ENCODE measurements around the gene NCAM1.
"Not testable (repeated sequence)": the region's sequence is repeated elsewhere in the genome, so short reads cannot be mapped to it uniquely, and the experiment has no call there.

NCAM1 gene

DNA sequence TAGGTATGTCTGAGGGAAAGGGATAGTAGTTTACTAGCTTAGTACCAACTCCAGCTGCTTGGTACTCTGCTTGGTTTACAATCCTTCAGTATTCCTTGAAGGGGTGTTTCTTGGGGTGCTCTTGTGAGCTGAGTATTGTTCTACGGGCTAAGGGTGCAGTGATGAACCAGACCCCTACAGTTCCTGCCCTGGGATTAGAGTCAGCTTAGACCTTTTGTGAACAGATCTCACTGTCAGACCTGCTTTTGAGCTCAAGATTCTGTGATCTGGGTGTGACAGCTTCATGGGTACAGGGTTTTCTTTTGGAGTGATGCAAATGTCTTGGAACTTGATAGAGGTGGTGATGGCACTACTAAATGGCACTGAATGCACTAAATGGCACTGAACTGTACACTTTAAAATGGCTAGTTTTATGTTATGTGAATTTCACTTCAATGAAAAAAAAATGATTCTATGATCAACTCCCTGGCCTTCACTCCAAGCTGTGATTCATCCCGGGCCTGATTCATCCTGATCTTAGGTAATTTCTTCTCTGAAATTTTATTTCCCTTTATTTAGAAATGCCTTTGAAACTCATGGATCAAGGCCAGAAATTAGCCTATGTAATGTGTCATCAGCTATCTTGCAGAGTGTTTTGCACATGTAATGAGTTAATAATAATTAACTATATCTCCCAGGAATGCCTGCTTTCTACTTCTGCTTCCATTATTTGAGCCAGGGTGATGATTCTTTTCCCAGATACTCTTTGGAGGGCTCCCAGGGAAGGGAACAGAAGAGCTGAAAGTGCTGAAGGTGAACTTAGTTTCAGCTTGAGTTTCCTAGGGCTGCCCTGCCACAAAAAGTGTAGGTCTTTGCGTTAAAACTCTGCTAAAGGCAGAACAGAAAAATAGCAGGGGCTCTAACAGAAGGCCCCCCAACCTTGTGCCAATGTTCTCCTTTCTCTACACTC lies 87.9 kb downstream of the NCAM1 start:
- Histone ChIP-seq H3K27ac (replicated peaks; ENCODE audit: low read length) (no peak overlapping the region), H2BK5ac (ENCODE audit: low read length) (no peak overlapping the region), H3K4me2 (ENCODE audit: insufficient read depth, low read length, poor library complexity, severe bottlenecking) (no peak overlapping the region), H3K36me3 (replicated peaks in 1 of 2; ENCODE audit: control insufficient read depth in 2 of 2, insufficient read depth in 2 of 2, low read length in 2 of 2) (no peaks in the 10 kb centered on the region), H3K9me3 (replicated peaks in 1 of 2; ENCODE audit: control insufficient read depth in 2 of 2, insufficient read depth in 1 of 2, low read depth in 1 of 2, low read length in 2 of 2) (no peaks in the 10 kb centered on the region), H3K4me3 (ENCODE audit: low read length in 2 of 2) (no peak overlapping the region), H3K14ac (ENCODE audit: low read length) (no peak overlapping the region), H4K91ac (ENCODE audit: low read depth, low read length, poor library complexity) (no peak overlapping the region), H3K23ac (ENCODE audit: low read depth, low read length, poor library complexity) (no peak overlapping the region), H3K79me1 (ENCODE audit: low read depth, low read length) (no peaks in the 10 kb centered on the region), H3K4ac (ENCODE audit: low read length) (no peak overlapping the region), H3K27me3 (ENCODE audit: control insufficient read depth in 3 of 3, insufficient read depth in 3 of 3, low read depth in 1 of 3, low read length in 3 of 3) (no peaks in the 10 kb centered on the region), H4K8ac (ENCODE audit: low read depth, low read length) (no peak overlapping the region), H2BK120ac (ENCODE audit: low read depth, low read length) (no peak overlapping the region), H3K9ac (ENCODE audit: low read depth, low read length, poor library complexity) (no peak overlapping the region), H2AFZ (ENCODE audit: low read length) (no peak overlapping the region), H2AK5ac (ENCODE audit: low read depth, low read length) (no peak overlapping the region), H2BK15ac (ENCODE audit: low read length) (no peak overlapping the region), H3K4me1 (ENCODE audit: control insufficient read depth in 2 of 2, insufficient read depth in 1 of 2, low read depth in 1 of 2, low read length in 2 of 2) (no peaks in the 10 kb centered on the region), H3K18ac (ENCODE audit: low read length) (no peak overlapping the region), H2BK12ac (ENCODE audit: low read length) (no peak overlapping the region)
- no peak for DNase-seq (ENCODE audit: low spot score)
- no CpG with 5 or more reads among the region's 3 CpGs for WGBS, 2 donors (ENCODE audit: extremely low coverage in 2 of 2, insufficient read length in 2 of 2, insufficient replicate concordance in 1 of 2)

DNA sequence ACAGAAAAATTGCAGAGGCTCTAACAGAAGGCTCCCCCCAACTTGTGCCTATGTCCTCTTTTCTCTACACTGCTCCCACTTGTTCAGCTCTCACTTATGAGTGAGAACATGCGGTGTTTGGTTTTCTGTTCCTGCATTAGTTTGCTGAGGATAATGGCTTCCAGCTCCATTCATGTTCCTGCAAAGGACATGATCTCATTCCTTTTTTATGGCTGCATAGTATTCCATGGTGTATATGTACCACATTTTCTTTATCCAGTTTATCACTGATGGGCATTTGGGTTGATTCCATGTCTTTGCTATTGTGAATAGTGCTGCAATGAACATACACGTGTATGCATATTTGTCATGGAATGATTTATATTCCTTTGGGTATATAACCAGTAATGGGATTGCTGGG lies 91.8 kb downstream of the NCAM1 start:
- H3K4me2 ChIP-seq (ENCODE audit: insufficient read depth, low read length, poor library complexity, severe bottlenecking); H3K14ac ChIP-seq (ENCODE audit: low read length); H4K8ac ChIP-seq (ENCODE audit: low read depth, low read length); H3K27me3 ChIP-seq (ENCODE audit: control insufficient read depth in 3 of 3, insufficient read depth in 3 of 3, low read depth in 1 of 3, low read length in 3 of 3); H3K18ac ChIP-seq (ENCODE audit: low read length); H3K27ac ChIP-seq (replicated peaks; ENCODE audit: low read length); DNase-seq (ENCODE audit: low spot score); H3K23ac ChIP-seq (ENCODE audit: low read depth, low read length, poor library complexity); H2BK120ac ChIP-seq (ENCODE audit: low read depth, low read length); H3K4me1 ChIP-seq (ENCODE audit: control insufficient read depth in 2 of 2, insufficient read depth in 1 of 2, low read depth in 1 of 2, low read length in 2 of 2); H3K36me3 ChIP-seq (replicated peaks in 1 of 2; ENCODE audit: control insufficient read depth in 2 of 2, insufficient read depth in 2 of 2, low read length in 2 of 2); H3K79me1 ChIP-seq (ENCODE audit: low read depth, low read length); H2BK5ac ChIP-seq (ENCODE audit: low read length); H3K4me3 ChIP-seq (ENCODE audit: low read length in 2 of 2); H2AFZ ChIP-seq (ENCODE audit: low read length); H3K9me3 ChIP-seq (replicated peaks in 1 of 2; ENCODE audit: control insufficient read depth in 2 of 2, insufficient read depth in 1 of 2, low read depth in 1 of 2, low read length in 2 of 2); H4K91ac ChIP-seq (ENCODE audit: low read depth, low read length, poor library complexity); H2AK5ac ChIP-seq (ENCODE audit: low read depth, low read length); H3K9ac ChIP-seq (ENCODE audit: low read depth, low read length, poor library complexity); H2BK12ac ChIP-seq (ENCODE audit: low read length); H2BK15ac ChIP-seq (ENCODE audit: low read length); H3K4ac ChIP-seq (ENCODE audit: low read length): not testable (repeated sequence)
- no CpG with 5 or more reads among the region's 2 CpGs for WGBS, 2 donors (ENCODE audit: extremely low coverage in 2 of 2, insufficient read length in 2 of 2, insufficient replicate concordance in 1 of 2)

DNA sequence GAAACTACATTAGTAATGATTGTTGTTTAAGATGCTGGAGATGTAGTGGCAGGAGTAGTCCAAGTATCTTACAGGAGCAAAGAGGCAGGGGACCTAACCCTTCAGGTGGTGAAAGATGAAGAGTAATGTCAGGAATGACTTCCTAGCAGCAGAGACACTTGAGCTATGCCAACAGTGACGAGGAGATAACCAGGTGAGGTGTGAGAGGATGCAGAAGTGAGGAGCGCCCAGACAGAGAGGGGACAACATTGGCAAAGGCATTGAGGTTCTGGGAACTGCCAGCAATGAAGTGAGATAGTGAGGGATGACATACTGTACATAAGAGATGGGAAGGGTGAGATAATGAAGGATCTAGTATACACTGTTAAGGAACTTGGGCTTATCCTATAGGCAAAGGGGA lies 95.8 kb downstream of the NCAM1 start:
- H2BK15ac ChIP-seq (ENCODE audit: low read length), result no peak overlapping the region
- H2AFZ ChIP-seq (ENCODE audit: low read length), result no peak overlapping the region
- no peak overlapping the region for H3K4me2 ChIP-seq (ENCODE audit: insufficient read depth, low read length, poor library complexity, severe bottlenecking)
- H3K4me3 ChIP-seq (ENCODE audit: low read length in 2 of 2), result no peak overlapping the region
- H3K4me1 ChIP-seq (ENCODE audit: control insufficient read depth in 2 of 2, insufficient read depth in 1 of 2, low read depth in 1 of 2, low read length in 2 of 2), result no peaks in the 10 kb centered on the region
- no peaks in the 10 kb centered on the region for H3K79me1 ChIP-seq (ENCODE audit: low read depth, low read length)
- H3K9ac ChIP-seq (ENCODE audit: low read depth, low read length, poor library complexity), result no peak overlapping the region
- H4K8ac ChIP-seq (ENCODE audit: low read depth, low read length), result no peak overlapping the region
- WGBS, 2 donors (ENCODE audit: extremely low coverage in 2 of 2, insufficient read length in 2 of 2, insufficient replicate concordance in 1 of 2), result no CpG with 5 or more reads among the region's 2 CpGs
- H2AK5ac ChIP-seq (ENCODE audit: low read depth, low read length), result no peak overlapping the region
- no peak overlapping the region for H3K18ac ChIP-seq (ENCODE audit: low read length)
- H3K14ac ChIP-seq (ENCODE audit: low read length), result no peak overlapping the region
- H2BK120ac ChIP-seq (ENCODE audit: low read depth, low read length), result no peak overlapping the region
- H3K9me3 ChIP-seq (replicated peaks in 1 of 2; ENCODE audit: control insufficient read depth in 2 of 2, insufficient read depth in 1 of 2, low read depth in 1 of 2, low read length in 2 of 2), result no peaks in the 10 kb centered on the region
- no peak for DNase-seq (ENCODE audit: low spot score)
- H2BK12ac ChIP-seq (ENCODE audit: low read length), result no peak overlapping the region
- H2BK5ac ChIP-seq (ENCODE audit: low read length), result no peak overlapping the region
- H3K27ac ChIP-seq (replicated peaks; ENCODE audit: low read length), result no peak overlapping the region
- no peak overlapping the region for H3K23ac ChIP-seq (ENCODE audit: low read depth, low read length, poor library complexity)
- no peak overlapping the region for H3K4ac ChIP-seq (ENCODE audit: low read length)
- no peaks in the 10 kb centered on the region for H3K27me3 ChIP-seq (ENCODE audit: control insufficient read depth in 3 of 3, insufficient read depth in 3 of 3, low read depth in 1 of 3, low read length in 3 of 3)
- no peak overlapping the region for H4K91ac ChIP-seq (ENCODE audit: low read depth, low read length, poor library complexity)
- no peaks in the 10 kb centered on the region for H3K36me3 ChIP-seq (replicated peaks in 1 of 2; ENCODE audit: control insufficient read depth in 2 of 2, insufficient read depth in 2 of 2, low read length in 2 of 2)

GRCh38 chr11:113059548-113059947 lies 98.3 kb downstream of the NCAM1 start:
- no peak overlapping the region for H3K4ac ChIP-seq (ENCODE audit: low read length)
- H4K8ac ChIP-seq (ENCODE audit: low read depth, low read length), result no peak overlapping the region
- no peak overlapping the region for H3K18ac ChIP-seq (ENCODE audit: low read length)
- no peak overlapping the region for H2BK5ac ChIP-seq (ENCODE audit: low read length)
- no peak overlapping the region for H2AK5ac ChIP-seq (ENCODE audit: low read depth, low read length)
- H3K9me3 ChIP-seq (replicated peaks in 1 of 2; ENCODE audit: control insufficient read depth in 2 of 2, insufficient read depth in 1 of 2, low read depth in 1 of 2, low read length in 2 of 2), result no peaks in the 10 kb centered on the region
- H3K14ac ChIP-seq (ENCODE audit: low read length), result no peak overlapping the region
- no peak overlapping the region for H3K4me3 ChIP-seq (ENCODE audit: low read length in 2 of 2)
- no peak overlapping the region for H2BK15ac ChIP-seq (ENCODE audit: low read length)
- H2AFZ ChIP-seq (ENCODE audit: low read length), result no peak overlapping the region
- no peak overlapping the region for H3K27ac ChIP-seq (replicated peaks; ENCODE audit: low read length)
- no peak overlapping the region for H3K9ac ChIP-seq (ENCODE audit: low read depth, low read length, poor library complexity)
- no peaks in the 10 kb centered on the region for H3K36me3 ChIP-seq (replicated peaks in 1 of 2; ENCODE audit: control insufficient read depth in 2 of 2, insufficient read depth in 2 of 2, low read length in 2 of 2)
- H4K91ac ChIP-seq (ENCODE audit: low read depth, low read length, poor library complexity), result no peak overlapping the region
- no peaks in the 10 kb centered on the region for H3K4me1 ChIP-seq (ENCODE audit: control insufficient read depth in 2 of 2, insufficient read depth in 1 of 2, low read depth in 1 of 2, low read length in 2 of 2)
- no peaks in the 10 kb centered on the region for H3K27me3 ChIP-seq (ENCODE audit: control insufficient read depth in 3 of 3, insufficient read depth in 3 of 3, low read depth in 1 of 3, low read length in 3 of 3)
- H2BK12ac ChIP-seq (ENCODE audit: low read length), result no peak overlapping the region
- no CpG with 5 or more reads among the region's 4 CpGs for WGBS, 2 donors (ENCODE audit: extremely low coverage in 2 of 2, insufficient read length in 2 of 2, insufficient replicate concordance in 1 of 2)
- H3K79me1 ChIP-seq (ENCODE audit: low read depth, low read length), result no peaks in the 10 kb centered on the region
- no peak overlapping the region for H3K4me2 ChIP-seq (ENCODE audit: insufficient read depth, low read length, poor library complexity, severe bottlenecking)
- no peak overlapping the region for H3K23ac ChIP-seq (ENCODE audit: low read depth, low read length, poor library complexity)
- no peak for DNase-seq (ENCODE audit: low spot score)
- no peak overlapping the region for H2BK120ac ChIP-seq (ENCODE audit: low read depth, low read length)

Measured in neuronal stem cell (in vitro differentiated cells).